Neural cell (in vitro differentiated cells): Measurements from ENCODE around the gene EPB41. TPM values are rescaled to one million over a fixed set of nuclear protein-coding genes. Genes with fewer than 3 reads are reported as not detected.

Experiments used
- H2AFZ ChIP-seq: fragments of 200-600, 300-800 bp; sonication (generic), shearing (Covaris generic); 2 replicates; pipeline ENCODE4 v1.6.0; 2014; ENCODE audit warnings: low read depth, mild to moderate bottlenecking, antibody characterized with exemption, low read length, moderate library complexity
- H3F3A ChIP-seq: fragments of 200-600 bp; shearing (Covaris generic); 2 replicates; pipeline ENCODE4 v1.6.1; 2016; ENCODE audit warnings: mild to moderate bottlenecking, moderate library complexity, mixed read lengths, antibody characterized with exemption, low read length; ENCODE audit not compliant: insufficient read depth, poor library complexity, severe bottlenecking
- H3K27ac ChIP-seq: fragments of 200-600, 300-800 bp; sonication (generic), shearing (Covaris generic); 2 replicates; pipeline ENCODE4 v1.5.1; 2014; ENCODE audit warnings: mild to moderate bottlenecking, low read length, moderate library complexity
- H3K27me3 ChIP-seq: fragments of 300-800, 200-600 bp; sonication (generic), shearing (Covaris generic); 2 replicates; pipeline ENCODE4 v1.6.0; 2014; ENCODE audit warnings: mild to moderate bottlenecking, low read depth, low read length, moderate library complexity; ENCODE audit not compliant: insufficient read depth
- H3K36me3 ChIP-seq: fragments of 300-800, 200-600 bp; sonication (generic), shearing (Covaris generic); 2 replicates; pipeline ENCODE4 v1.5.1; 2014; ENCODE audit warnings: mild to moderate bottlenecking, antibody characterized with exemption, low read length, moderate library complexity; ENCODE audit not compliant: insufficient read depth
- H3K4me2 ChIP-seq: fragments of 300-800, 200-600 bp; sonication (generic), shearing (Covaris generic); 2 replicates; pipeline ENCODE4 v1.6.0; 2014; ENCODE audit warnings: mild to moderate bottlenecking, low read length
- H3K4me3 ChIP-seq: fragments of 300-800, 200-600 bp; sonication (generic), shearing (Covaris generic); 2 replicates; pipeline ENCODE4 v1.5.1; 2014; ENCODE audit warnings: mild to moderate bottlenecking, low read length, moderate library complexity
- H3K79me2 ChIP-seq: fragments of 200-600 bp; shearing (Covaris generic); replicated peaks from 2 replicates; pipeline ENCODE4 v1.6.0; 2014; ENCODE audit warnings: mild to moderate bottlenecking, low read length, moderate library complexity; ENCODE audit not compliant: insufficient read depth
- H3K9ac ChIP-seq: fragments of 300-800, 200-600 bp; sonication (generic), shearing (Covaris generic); 2 replicates; pipeline ENCODE4 v1.6.1; 2016; ENCODE audit warnings: mild to moderate bottlenecking, low read length, mixed read lengths
- H3K9me2 ChIP-seq: fragments of 200-600 bp; shearing (Covaris generic); 2 replicates; pipeline ENCODE4 v1.6.1; 2016; ENCODE audit warnings: mild to moderate bottlenecking, low read length, mixed read lengths; ENCODE audit not compliant: insufficient read depth
- H3K9me3 ChIP-seq: fragments of 200-600, 300-800 bp; sonication (generic), shearing (Covaris generic); 2 replicates; pipeline ENCODE4 v1.6.1; 2016; ENCODE audit warnings: mild to moderate bottlenecking, mixed run types, low read length, moderate library complexity, mixed read lengths
- H4K20me1 ChIP-seq: fragments of 200-600 bp; shearing (Covaris generic); 2 replicates; pipeline ENCODE4 v1.6.1; 2016; ENCODE audit warnings: mild to moderate bottlenecking, mixed run types; ENCODE audit not compliant: insufficient read depth
- CTCF ChIP-seq: fragments of 450-650 bp; IDR thresholded peaks from 2 replicates; pipeline ENCODE4 v1.5.1; 2014; ENCODE audit warnings: antibody characterized with exemption, mild to moderate bottlenecking, moderate library complexity; ENCODE audit not compliant: poor library complexity, severe bottlenecking
- EP300 ChIP-seq: fragments of 450-650 bp; conservative IDR thresholded peaks from 2 replicates; pipeline ENCODE4 v1.6.1; 2014; ENCODE audit warnings: antibody characterized with exemption, mild to moderate bottlenecking, moderate library complexity; ENCODE audit not compliant: poor library complexity, severe bottlenecking
- EZH2 ChIP-seq: fragments of 200-600, 300-800 bp; shearing (Covaris generic), sonication (generic); IDR thresholded peaks from 2 replicates; pipeline ENCODE4 v1.6.1; 2014; ENCODE audit warnings: antibody characterized with exemption, low read length, borderline replicate concordance, mild to moderate bottlenecking; ENCODE audit not compliant: insufficient read depth, poor library complexity, severe bottlenecking
- MXI1 ChIP-seq: fragments of 450-650 bp; conservative IDR thresholded peaks from 2 replicates; pipeline ENCODE4 v1.6.1; 2014; ENCODE audit warnings: antibody characterized with exemption, mild to moderate bottlenecking; ENCODE audit not compliant: poor library complexity, severe bottlenecking
- POLR2AphosphoS5 ChIP-seq: IDR thresholded peaks from 2 replicates; pipeline ENCODE4 v1.6.1; 2012
- RAD21 ChIP-seq: fragments of 450-650 bp; conservative IDR thresholded peaks from 2 replicates; pipeline ENCODE4 v1.6.1; 2014; ENCODE audit warnings: antibody characterized with exemption, mild to moderate bottlenecking, moderate library complexity
- REST ChIP-seq: IDR thresholded peaks from 2 replicates; pipeline ENCODE4 v1.6.1; 2012; ENCODE audit warnings: borderline replicate concordance
- SMC3 ChIP-seq: fragments of 450-650 bp; conservative IDR thresholded peaks from 2 replicates; pipeline ENCODE4 v1.6.1; 2014; ENCODE audit warnings: antibody characterized with exemption, mild to moderate bottlenecking, moderate library complexity; ENCODE audit not compliant: poor library complexity
- TAF1 ChIP-seq: IDR thresholded peaks from 2 replicates; pipeline ENCODE4 v1.6.1; 2012; ENCODE audit warnings: low read depth
- polyA plus RNA-seq: library from polyadenylated mRNA; depleted of rRNA; stranded (reverse); fragments of >200 nt; gene quantifications from 2 replicates; pipeline ENCODE4 v1.2.3, GENCODE V29; 2014

The EPB41 gene
- polyA plus RNA-seq, 1 donor from 2014 or later = 62.0 TPM

GRCh38 chr1:28865997-28866650 lies 48.2 kb upstream of the EPB41 start:
- H3K79me2 ChIP-seq = no peaks in the 10 kb centered on the region
- no peaks in the 10 kb centered on the region for H3K9me2 ChIP-seq
- no peaks in the 10 kb centered on the region for H3F3A ChIP-seq
- TF ChIP-seq EP300 (no peak), RAD21 (no peak), MXI1 (no peak), POLR2AphosphoS5 (no peak)
- H3K4me2 ChIP-seq = no peak overlapping the region
- no peaks in the 10 kb centered on the region for H3K9me3 ChIP-seq
- H2AFZ ChIP-seq = peak overlapping the region; percentile 49
- H4K20me1 ChIP-seq = no peaks in the 10 kb centered on the region
- no peaks in the 10 kb centered on the region for H3K36me3 ChIP-seq
- no peak overlapping the region for H3K27ac ChIP-seq
- no peak overlapping the region for H3K4me3 ChIP-seq
- no peaks in the 10 kb centered on the region for H3K27me3 ChIP-seq
- H3K9ac ChIP-seq = no peak overlapping the region

- no peaks in the 10 kb centered on the region for H3K27me3 ChIP-seq
- H3K4me3 ChIP-seq = no peak overlapping the region
- H3K27ac ChIP-seq = no peak overlapping the region
- no peaks in the 10 kb centered on the region for H3K36me3 ChIP-seq
- no peaks in the 10 kb centered on the region for H3K9me3 ChIP-seq
- H3F3A ChIP-seq = no peaks in the 10 kb centered on the region
- no peak overlapping the region for H3K9ac ChIP-seq
- H3K4me2 ChIP-seq = no peak overlapping the region
- H3K79me2 ChIP-seq = no peaks in the 10 kb centered on the region
- no peak overlapping the region for H2AFZ ChIP-seq
- no peaks in the 10 kb centered on the region for H3K9me2 ChIP-seq
- TF ChIP-seq CTCF (no peak), EP300 (no peak), MXI1 (no peak), REST (no peak), POLR2AphosphoS5 (no peak), EZH2 (no peak), TAF1 (no peak), SMC3 (no peak), RAD21 (no peak)
- H4K20me1 ChIP-seq = no peaks in the 10 kb centered on the region
These were observed 46.5 kb upstream of the EPB41 start for GRCh38 chr1:28867850-28868249.
